Activated CD4-positive, alpha-beta T cell treated with anti-CD3 and anti-CD28 coated beads, Interleukin-2, amount 50 U/mL, for 4 hours (primary cell): Measurements from ENCODE around the gene COBLL1.

Source experiments
- DNase-seq, 2 experiments: peaks; one replicate each; pipeline ENCODE4 v3.0.0-alpha.2; 2020

Gene COBLL1

DNA sequence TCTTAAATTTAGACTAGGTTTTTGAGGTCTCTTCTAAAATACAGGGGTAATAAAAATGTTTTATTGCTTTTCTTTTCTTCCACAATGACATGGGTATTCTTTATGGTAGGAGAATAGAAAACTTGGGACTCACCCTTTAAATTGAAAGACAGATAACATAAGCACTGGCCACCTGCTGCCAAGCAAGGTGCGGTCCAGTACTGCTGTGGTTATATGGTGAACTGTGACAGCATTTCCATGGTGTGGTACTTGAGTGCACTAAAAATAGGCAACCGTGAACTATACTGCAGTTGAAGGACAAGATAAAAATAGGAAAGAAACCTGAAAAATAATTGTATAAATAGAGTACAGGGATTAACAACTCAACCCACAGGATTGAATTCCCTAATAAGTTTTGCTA, 165.9 kb downstream of the COBLL1 start:
- DNase-seq, result no peak

GRCh38 chr2:164675027-164675426, 166.6 kb downstream of the COBLL1 start:
- DNase-seq, result no peak

GRCh38 chr2:164671664-164672396, 169.8 kb downstream of the COBLL1 start:
- no peak for DNase-seq

GRCh38 chr2:164669291-164669690, 172.3 kb downstream of the COBLL1 start:
- DNase-seq, result no peak

GRCh38 chr2:164667566-164667965, 174.1 kb downstream of the COBLL1 start:
- DNase-seq, result no peak

GRCh38 chr2:164664070-164664469, 177.6 kb downstream of the COBLL1 start:
- no peak for DNase-seq

DNA sequence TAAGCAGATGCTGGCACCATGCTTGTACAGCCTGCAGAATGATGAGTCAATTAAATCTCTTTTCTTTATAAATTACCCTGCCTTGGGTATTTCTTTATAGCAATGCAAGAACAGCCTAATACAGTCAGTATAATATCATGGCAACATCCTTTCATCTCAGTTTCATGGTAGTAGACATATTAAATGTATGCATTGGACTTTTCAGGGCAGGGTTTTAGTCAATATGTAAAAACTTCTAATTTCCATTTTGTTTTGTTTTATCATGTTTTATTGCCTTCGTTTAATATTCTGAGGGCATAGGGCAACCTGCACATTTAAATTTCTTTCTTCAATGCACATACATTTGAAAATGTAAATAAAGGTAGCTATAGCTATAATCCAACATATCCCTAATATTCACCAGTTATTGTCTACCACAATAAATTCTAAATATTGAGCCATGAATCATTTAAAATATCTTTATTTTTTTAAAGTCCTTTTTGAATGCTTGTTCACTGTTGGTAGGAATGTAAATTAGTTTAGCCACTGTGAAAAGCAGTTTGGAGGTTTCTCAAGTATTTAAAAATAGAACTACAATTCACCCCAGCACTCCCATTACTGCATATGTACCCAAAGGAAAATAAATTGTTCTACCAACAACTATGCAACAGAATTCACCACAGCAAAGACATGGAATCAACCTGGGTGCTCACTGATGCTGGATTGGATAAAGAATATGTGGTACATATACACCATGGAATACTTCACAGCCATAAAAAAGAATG, 178.6 kb downstream of the COBLL1 start:
- no peak for DNase-seq

- no peak for DNase-seq
Observed at GRCh38 chr2:164662066-164662465, 179.6 kb downstream of the COBLL1 start.

- DNase-seq, result no peak
Observed at GRCh38 chr2:164661349-164661748, 180.3 kb downstream of the COBLL1 start.

DNA sequence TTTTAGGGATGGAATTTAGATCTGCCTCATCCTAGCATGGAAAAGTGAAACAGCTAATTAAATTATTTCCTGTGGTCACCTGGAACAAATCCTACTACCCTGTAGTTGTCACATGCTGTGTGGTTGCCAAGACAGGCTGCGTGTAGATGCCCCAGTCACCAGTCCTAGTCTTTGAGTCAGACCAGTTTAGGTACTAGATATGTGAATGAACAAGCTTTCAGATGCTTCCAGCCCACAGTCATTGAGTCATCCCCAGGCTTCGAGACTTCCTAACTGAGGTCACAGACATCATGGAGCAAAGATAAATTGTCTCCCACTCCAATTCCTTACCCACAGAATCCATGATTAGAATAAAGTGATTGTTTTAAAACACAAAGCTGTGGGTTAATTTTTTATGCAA, 184.5 kb downstream of the COBLL1 start:
- DNase-seq, result no peak

- no peak for DNase-seq
Observed at GRCh38 chr2:164655750-164656149, 185.9 kb downstream of the COBLL1 start.

GRCh38 chr2:164655336-164655735, 186.3 kb downstream of the COBLL1 start:
- no peak for DNase-seq

- no peak for DNase-seq
Observed at GRCh38 chr2:164651361-164651760, 190.3 kb downstream of the COBLL1 start.

DNA sequence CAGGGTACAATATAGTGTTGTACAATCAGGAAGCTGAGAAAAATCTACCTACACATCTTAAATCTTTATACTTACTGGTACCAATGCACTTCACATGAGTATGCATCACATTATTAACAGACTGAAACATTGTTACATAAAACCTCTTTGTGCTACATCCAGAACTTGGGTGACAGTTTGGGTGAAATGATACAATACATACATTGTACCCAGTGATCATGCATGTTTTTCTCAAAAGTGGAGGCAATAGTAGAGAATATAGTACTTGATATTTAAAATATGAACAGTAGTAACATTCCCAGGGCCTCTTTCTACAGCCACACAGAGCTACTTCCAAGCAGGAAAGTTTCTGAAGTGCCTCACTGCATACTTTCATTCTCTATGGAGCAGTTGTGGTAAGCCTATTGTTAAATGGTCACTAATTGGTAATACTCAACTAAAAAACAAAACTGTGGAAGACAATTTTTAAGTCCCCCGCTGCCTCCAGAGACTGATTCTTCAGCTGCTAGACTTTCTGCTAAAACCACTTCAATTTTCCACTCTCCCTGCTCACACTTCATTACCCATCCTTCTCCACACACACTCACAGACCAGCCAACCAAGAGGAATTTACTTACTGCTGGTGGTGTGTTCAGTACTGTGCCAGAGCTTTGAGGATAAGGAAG, 197.5 kb downstream of the COBLL1 start:
- no peak for DNase-seq

GRCh38 chr2:164642946-164643555, 198.6 kb downstream of the COBLL1 start:
- DNase-seq, result no peak

DNA sequence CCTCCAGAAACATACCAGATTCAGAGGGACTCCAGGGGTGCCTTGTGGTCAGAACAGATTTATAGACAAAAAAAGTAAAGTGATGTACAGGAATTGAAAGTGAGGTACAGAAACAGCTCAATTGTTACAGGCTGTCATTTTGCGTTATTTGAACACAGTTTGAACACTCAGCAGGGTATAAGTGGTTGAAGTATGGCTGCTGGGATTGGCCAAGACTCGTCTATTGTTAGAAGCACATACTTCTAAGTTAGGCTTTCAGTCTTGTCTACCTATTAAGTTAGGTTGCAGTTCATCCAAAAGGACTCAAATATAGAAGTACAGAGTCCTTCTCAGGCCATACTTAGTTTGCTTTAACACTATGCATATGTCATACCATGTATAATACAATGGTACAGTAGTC, 199.4 kb downstream of the COBLL1 start:
- DNase-seq, result no peak
